DOHH2 (cell line): ENCODE data around the gene GREB1.

ENCODE experiments used
- CTCF ChIP-seq: fragments of 200-600 bp; sonication (generic); IDR thresholded peaks from one replicate; pipeline ENCODE4 v1.5.1; 2014; ENCODE audit warnings: antibody characterized with exemption, mild to moderate bottlenecking, low read depth, low read length; ENCODE audit not compliant: poor library complexity, severe bottlenecking
- EZH2phosphoT487 ChIP-seq: fragments of 200-600 bp; sonication (generic); IDR thresholded peaks from 2 replicates; pipeline ENCODE4 v1.6.1; 2017; ENCODE audit warnings: borderline replicate concordance, mild to moderate bottlenecking, antibody characterized with exemption, low read length, moderate library complexity, mixed read lengths

- TF ChIP-seq CTCF: no peak
- TF ChIP-seq EZH2phosphoT487: no peak
Observed at GRCh38 chr2:11596801-11597200, 63.0 kb downstream of the GREB1 start.
